Esophagus squamous epithelium (tissue), 4 donors: ENCODE results near the gene ANKRD44.

Experiments used
- CTCF ChIP-seq, 6 experiments: fragments of 450-650 bp in 4 of 6; fragments of 200-600 bp in 2 of 6; sonication (generic) in 2 of 6; IDR thresholded peaks; one replicate each; pipeline ENCODE4 v1.5.1; 2016 to 2019; ENCODE audit warnings: antibody characterized with exemption in 6 of 6, mild to moderate bottlenecking in 4 of 6, moderate library complexity in 4 of 6
- POLR2A ChIP-seq, 4 donors: fragments of 450-650 bp; IDR thresholded peaks; one replicate each; pipeline ENCODE4 v1.6.1; 2017; ENCODE audit warnings: antibody characterized with exemption in 4 of 4, mild to moderate bottlenecking in 4 of 4, moderate library complexity in 3 of 4

- TF ChIP-seq CTCF (IDR thresholded peaks at IDR 0.05) (no peak), POLR2A (IDR thresholded peaks at IDR 0.05) (no peak)
Measured at GRCh38 chr2:197183355-197183754, 127.2 kb downstream of the ANKRD44 start.
